ENCODE measurements around the gene RYR3.

The RYR3 gene

DNA sequence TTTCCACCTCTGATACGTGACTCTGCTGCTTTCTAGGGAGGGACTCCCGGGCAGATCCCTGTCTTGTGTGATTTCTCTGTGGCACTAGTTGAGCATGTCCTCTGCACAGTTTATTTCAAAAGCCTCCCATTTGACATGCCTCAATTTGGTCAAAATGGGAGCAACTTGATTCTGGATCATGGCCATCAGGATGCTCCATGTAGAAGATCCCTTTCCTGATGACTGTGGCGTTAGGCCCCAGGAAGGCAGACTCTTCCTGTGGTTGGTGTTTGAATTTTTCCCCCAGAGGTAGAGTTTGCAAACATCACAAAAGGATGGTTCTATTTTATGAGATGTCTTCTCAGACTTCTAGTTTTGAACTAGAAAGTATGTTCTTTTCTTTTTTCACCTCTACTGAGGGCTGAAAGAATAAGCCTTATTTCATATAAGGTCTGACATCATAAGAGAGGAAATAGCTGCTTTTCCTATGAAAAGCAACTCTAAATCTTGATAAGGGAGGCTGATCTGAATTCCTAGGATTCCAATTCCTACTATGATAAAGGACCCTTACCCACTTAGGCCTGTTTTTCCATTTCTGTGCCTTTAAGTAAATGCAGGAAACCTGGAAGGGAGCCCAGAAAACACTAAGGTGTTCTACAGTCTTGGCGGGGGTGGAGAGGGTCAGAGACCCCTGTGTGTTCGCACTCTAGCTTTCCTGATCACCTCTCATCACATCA is 413.7 kb downstream of the RYR3 start:
- no peak for DNase-seq

DNA sequence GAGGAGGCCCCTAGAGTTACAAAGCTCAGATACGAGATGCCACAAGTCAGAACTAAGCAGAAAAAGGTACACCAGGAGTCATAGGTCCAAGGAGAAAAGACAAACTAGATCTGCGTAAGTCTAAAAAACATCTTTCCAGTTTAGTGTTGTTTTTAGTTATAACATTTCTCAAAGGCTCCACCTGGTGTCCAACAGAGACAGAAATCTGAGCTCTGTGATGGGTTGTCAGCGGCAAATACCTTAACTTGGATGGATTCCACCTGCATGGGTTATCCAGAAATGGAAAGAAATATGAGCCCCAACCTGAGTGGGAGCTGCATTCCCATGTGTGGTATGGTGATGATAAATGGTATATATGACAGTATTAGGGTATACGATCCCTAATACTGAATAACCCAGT is 418.9 kb downstream of the RYR3 start:
- DNase-seq: no peak

DNA sequence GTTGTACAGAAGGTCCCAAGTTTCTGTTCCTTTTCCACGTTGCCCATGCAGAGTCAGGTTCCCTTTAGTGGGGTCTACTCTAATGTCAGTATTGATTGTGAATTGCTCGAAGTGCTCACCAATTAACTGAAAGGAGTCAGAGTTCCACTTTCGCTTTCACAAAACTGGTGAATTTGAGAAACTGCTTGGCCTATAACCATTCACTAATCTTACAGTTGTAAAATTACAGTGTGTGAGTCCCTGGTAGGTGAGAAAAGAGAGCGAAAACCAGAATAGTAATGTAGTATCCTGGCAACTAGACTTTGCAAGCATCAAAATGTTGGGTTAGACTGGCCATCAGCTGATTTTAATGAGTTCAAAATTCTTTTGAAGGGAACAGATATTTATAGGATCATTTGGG is 420.0 kb downstream of the RYR3 start:
- DNase-seq: no peak

DNA sequence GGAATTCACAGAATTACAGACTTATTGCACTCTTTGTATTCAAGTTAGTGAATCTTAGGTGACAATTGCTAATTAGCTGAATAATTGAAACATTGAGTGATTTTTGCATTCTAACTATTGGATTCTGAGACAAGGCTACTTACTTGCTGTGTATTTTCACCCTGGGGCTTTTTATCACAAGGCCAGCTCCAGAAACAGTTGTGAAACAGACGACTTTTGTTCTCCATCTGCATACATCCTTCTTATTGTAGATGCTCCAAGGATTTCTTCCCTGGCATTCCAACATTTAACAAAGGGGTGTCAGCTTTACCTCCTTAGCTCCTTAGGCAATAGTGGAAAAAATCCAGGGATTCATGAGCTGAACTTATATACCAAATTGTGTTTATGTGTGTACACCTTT is 424.4 kb downstream of the RYR3 start:
- no peak for DNase-seq

DNA sequence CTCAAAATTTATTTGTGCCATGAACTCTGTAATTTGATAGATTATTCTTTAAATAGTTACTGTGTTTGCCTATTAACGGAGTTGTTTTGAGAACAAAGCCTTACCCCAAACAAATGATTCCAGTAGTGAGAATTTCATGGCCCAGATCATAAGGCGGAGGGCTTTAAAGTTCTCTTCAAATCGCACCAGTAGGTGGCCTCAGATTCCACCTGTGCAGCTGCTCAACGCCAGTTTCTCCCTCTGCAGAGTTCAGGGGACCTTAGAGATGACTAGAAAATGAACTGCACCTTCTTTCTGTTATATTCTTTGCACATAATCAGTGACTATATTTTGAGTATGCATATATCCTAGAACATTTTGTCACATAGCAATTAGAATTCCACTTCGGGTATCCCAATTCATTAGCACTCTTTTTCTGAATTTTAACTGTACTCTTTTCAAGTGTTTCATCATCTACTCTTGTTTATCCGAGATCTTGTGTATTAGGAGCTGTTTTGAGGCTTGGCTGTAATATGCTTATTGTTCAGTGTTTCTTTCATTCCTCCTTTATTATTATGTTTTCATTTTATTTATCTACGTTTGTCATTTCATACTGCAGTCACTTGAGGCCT is 425.0 kb downstream of the RYR3 start:
- DNase-seq: no peak

DNA sequence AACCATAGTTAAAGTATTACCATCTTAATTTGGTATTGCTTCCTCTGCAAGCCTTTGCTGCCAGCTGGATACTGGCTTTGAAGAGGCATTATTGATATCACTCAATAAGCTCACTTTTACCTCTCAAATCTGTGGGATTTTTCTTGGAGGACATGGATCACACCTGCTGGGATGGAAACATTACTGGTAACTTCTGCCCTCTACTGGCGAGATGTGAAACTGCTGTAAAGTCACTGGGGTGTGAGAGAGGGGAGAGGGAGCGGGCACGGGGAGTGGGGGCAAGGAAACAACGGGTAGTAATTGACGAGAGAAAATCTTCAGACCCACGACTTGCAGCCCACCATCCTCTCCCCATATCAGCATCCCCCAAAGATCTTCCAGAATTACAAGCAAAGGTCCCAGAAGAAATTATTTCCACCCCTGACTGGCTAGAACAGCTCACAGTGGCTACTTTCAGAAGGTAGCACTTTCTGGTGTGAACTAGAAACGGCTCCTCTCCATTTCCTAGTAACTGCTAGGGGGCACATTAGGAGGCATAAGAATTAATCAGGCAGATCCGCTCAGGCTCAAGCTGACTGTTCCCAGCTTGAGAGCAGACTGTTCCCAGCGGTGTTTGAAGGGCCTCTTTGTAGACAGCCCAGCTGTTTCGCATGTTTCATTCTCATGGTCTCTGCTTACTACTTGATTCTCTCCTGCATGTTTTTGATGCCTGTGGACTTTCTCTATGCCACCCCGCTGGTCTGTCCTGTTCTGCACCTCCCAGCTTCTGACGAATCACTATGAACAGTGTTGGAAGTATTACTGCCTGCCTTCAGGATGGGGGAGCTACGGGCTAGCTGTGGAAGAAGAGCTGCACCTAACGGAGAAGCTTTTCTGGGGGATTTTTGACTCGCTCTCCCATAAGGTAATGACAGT is 427.2 kb downstream of the RYR3 start:
- no peak for DNase-seq

DNA sequence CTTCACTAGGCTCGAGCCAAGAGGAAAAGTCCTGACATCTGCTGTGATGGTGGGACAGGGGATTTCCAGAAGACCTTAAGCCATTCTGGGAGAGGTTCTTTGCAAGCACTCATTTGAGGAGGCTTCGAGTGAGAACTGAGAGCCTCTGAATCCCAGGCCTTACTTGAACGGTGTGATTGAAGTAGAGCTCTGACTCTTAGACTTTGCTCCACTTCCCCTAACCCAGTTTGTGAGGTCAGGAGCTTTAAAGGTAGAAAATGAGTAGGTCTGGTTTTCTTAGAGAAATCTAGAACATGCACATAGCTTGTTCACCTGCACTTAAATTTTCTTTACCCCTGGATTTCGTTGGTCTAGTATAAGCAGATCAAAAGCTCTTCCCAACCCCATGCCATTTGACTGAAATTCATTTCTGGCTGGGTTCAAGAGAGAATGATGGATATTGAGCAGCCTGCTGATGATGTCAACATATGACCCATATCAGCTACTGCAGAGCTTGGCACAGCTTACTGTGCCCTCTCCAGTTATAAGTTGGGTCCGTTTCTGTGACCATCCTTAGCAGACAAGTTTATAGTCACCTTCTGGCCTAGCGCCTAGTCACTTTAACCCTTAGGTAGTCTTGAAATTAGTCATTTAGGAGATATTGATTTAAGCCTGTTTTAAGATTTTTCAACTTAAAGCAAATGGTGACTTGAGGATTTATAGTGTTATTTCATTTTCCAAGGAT is 428.3 kb downstream of the RYR3 start:
- no peak for DNase-seq

DNA sequence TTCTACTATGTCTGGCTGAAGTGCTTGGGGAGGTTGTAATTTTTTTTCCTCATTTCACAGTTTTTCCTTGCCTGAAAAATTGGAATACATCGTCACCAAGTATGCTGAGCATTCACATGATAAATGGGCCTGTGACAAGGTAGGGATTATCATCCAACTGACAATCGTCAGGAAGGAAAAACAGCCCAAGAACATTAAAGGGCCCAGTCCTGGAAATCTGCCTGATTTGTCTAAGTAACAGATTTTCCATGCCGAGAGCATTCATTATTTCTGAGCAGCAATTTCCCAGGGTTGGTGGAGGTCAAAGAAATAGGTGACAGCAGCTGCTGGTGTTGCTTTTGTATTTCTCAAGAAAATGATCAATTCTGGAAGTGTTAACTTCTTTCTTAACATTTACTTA is 431.5 kb downstream of the RYR3 start:
- no peak for DNase-seq

DNA sequence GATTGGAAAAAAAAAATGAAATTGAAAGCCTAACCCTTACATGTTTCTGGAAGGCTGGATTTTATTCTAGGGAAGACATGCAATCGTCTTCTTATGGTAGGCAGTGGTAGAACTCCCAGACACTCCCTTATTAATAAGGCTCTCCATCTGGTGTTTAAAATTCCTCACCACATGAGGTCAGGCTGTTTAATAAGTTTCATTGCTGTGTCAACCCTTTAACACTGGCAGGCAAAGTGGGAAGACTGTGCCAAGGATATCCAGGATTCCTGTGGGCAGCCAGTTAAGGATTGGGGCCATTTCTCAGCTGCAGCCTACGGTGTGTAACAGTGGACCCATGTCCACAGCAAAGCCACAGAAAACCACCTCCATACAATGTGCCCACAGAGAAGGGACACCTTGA is 432.0 kb downstream of the RYR3 start:
- no peak for DNase-seq

DNA sequence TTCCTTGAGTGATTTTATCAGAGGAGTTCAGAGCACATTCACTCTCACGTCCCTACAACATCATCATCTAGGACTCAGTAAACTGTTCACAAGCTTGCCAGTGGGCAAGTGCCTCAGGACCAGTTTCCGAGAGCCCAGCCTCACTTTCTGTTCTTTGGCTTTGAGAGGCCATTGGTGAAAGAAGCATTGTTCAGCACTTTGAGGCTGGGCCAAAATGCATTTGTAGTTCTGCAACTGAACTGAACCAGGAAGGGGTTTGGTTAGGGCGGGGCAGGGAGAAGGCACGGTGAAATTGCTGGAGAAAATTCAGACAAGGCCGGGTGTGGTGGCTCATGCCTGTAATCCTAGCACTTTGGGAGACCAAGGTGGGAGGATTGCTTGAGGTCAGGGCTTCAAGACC is 435.4 kb downstream of the RYR3 start:
- DNase-seq: no peak

DNA sequence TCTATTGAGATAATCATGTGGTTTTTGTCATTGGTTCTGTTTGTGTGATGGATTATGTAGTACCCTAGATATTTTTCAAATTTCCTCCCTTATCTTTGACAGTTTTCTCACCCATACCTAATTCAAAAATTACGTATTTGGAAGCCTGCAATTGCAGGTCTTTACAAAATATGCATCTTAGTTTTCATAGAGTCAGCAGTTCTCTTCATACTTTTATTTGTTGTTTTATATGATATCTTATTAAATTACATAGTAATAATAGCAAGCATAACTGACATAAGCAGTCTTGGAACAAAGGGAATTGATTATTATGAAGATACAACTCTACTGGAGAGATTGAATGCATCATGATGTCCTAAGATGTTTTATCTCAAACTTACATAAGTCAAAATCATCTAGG is 442.2 kb downstream of the RYR3 start:
- no peak for DNase-seq

DNA sequence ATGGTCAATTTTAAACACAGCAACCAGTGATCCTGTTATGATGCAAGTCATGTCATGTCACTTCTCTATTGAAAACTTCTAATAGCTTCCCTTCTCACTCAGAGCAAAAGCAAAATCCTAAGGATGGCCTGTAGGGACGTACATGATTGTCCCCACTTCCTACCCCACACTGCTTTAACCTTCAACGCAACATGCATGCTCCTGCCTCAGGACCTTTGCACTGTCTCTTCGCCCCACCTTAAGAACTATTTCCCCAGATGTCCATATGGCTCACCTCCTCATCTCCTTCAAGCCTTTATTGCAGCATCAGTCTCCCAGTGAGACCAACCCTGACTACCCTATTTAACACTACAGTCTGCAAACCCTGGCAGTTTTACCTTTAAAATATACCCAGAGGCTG is 443.5 kb downstream of the RYR3 start:
- no peak for DNase-seq

DNA sequence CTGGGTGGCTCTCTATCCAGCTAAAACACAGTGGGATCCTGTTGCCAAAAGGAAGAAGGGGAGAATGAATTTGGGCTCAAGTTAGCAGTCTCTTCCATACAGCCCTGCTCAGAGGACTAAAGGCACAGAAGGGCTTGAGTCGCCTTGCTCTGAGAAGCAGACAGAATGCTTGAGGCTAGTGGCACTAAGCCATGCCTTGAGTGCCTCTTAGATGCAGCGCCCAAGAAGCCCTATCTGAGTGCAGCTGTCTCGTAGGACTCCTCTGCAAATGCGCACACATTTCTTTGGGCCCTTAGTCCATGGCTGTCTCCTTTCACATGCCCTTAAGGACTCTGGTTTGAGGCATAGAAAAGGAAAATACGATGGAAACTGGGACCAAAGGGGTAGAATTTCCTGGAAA is 446.2 kb downstream of the RYR3 start:
- DNase-seq: no peak

DNA sequence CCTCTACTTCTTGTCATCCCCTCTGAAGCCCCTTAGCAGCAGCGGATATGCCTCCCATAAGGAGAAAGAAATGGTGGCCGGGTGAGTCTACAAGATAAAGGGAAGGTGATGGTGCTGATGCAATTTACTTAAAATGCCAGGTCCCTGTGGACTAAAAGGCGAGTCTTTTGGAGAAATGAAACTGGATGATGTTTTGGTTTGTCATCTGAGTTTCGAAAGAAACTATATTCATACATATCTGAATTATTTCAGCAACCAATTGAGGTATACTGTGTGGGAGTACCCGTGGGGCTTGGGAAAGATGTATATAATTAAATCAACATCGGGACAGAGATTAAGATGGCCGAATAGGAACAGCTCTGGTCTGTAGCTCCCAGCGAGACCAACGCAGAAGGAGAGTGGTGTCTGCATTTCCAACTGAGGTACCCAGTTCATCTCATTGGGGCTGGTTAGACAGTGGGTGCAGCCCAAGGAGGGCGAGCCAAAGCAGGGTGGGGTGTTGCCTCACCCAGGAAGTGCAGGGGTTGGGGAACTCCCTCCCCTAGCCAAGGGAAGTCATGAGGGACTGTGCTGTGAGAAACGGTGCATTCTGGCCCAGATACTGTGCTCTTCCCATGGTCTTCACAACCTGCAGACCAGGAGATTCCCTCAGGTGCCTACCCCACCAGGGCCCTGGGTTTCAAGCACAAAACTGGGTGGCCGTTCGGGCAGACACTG is 446.9 kb downstream of the RYR3 start:
- DNase-seq: no peak

DNA sequence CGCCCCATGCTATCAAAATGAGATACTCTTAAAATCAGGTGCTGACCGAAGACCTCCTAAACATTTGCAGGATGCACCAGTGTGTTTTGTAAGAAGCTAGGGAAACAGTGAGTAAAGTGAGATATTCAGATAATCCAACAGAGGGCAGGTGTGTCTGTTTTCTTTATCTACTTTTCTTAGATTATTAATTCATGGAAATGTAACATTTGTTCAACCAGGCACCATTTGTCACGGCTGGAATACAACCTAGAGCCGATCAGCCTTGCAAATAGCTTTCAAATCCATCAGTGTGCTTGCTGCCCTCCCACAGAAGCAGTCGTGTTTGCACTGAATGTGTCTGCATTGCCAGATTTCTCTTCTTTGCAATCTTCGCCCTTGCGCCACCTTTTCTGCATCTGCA is 455.6 kb downstream of the RYR3 start:
- no peak for DNase-seq

DNA sequence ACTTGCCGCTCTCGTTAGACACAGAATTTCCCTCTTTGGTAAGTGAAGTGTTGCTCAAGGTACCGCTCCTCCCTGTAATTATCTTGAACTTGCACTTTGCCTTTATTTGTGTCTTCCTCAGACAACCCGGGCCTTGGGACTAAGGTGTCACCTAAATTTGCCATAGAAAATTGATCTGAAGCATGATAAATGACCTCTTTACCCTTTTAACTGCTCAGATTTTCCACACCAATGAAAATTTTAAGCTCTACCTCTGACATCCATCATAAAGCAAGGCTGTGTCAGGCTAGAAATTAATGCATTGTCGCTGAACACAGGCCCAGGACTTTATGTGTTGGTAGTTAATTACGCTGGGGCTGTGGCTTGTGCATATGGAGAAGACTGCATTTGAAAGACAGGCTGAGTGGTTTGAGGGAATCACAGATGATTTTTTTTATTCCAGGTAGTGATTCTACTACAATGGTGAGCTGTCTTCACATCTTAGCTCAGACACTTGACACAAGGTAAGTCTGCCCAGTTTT is 458.0 kb downstream of the RYR3 start:
- no peak for DNase-seq

DNA sequence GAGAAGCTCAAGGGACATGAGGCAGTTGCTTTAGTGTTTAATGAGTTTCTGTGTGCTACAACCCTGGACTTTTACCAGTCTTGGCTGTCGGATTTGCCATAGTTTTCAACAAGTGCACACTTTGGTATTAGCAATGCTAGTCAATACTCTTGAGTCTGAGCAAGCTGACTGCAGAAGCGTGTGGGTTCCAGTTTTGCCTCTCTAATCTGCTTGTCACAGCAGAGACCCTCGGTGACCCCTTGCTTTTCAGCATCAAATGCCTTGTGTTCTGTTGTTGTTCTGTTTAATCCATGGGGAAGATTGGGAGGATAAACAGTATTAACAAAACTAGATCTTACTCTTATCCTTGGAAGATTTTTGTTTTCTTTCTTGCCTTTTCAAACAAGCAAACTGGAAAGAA is 463.2 kb downstream of the RYR3 start:
- DNase-seq: no peak

DNA sequence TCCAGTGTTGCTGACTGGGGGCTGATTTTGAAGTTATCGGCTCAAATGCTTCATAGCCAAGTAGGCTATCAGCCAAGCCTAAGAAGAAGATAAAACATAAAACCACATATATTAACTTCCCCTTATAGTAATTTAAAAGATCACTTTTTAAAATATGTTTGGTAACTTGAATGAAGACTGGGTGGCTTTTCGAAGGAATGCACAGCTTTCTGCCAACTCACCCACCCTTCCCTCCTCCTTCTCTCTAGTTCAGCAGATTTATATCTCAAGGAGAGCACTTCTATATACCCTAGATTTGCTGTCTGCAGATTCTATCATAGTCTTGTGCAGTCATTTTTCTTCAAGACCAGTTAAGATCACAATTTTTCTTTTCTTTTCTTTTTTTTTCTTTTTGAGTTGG is 468.1 kb downstream of the RYR3 start:
- DNase-seq: no peak

DNA sequence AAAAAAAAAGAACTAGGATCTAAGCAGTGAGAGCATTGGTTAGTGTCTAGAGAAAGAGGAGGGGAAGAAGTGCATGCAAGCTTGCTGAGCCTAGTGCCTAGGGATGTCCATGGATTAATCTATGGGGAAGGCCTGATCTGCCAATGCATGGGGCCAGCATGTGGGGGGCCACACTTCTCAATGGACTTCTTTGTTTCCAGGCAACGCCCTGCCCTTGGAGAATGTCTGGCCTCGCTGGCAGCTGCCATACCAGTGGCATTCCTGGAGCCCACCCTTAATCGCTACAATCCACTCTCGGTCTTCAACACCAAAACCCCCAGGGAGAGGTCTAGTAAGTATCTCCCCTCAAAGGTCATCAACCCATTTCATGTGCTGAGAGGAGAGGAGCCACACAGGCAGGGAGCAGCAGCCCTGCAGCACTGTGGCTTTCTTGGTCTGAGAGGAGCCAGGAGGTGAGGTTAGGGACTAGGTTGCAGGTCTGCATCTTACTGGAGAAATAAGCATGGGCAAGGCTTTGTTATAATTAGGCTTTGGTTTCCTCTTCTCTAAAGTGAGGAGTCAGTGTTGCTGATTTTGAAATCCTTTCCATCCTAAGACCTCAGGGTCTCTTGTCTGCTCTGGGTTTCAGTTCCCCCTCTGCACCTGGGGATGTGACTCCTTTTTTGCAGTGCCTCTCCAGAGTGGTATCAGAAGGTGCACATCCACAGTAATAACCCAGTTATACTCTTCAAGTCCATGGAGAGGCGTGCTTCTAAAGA is 469.4 kb downstream of the RYR3 start:
- DNase-seq: no peak

DNA sequence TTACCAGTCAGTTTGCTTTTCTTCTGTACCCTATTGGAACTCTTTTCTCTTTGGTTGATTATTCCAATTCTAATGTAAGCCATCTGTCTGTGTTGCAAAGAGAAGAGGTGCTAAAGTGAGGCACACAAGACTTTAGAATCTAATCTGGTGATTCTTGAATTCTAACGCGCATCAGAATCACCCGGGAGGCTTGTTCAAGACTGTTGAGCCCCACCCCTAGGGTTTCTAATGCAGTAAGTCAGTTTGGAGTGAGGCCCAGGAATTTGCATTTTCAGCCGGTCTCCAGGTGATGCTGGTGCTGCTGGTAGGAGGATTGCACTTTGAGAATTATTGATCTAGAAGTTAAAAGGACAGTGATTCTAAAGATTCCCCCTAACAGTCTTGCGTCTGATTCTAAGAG is 472.2 kb downstream of the RYR3 start:
- no peak for DNase-seq

DNA sequence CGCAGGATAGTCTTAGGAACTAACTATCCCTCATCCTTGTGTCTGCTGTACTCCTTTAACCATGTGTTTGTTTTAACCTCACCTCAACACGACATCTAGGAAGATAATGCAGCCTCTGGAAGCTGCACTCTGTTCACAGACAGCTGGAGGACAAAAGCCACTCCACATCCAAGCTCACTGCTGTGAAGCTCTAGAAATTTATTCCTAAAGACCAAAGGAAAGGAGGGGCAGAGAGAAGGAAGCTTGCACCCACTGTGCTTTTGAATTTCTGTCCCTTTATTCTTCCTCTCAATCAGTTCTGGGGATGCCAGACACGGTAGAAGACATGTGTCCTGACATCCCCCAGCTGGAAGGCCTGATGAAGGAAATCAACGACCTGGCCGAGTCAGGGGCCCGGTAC is 474.6 kb downstream of the RYR3 start:
- DNase-seq: no peak

Measured in NCI-H1048 (cell line).